Hematopoietic multipotent progenitor cell treated with erythropoietin and hydrocortisone succinate and interleukin-3 and kit ligand, for 15 days (in vitro differentiated cells): ENCODE measurements around the gene NOXA1.
"Not testable (repeated sequence)": the region's sequence is repeated elsewhere in the genome, so short reads cannot be mapped to it uniquely, and the experiment has no call there.

ENCODE experiments used
- DNase-seq: peaks from one replicate; pipeline ENCODE4 v3.0.0-alpha.2; 2015; ENCODE audit warnings: low spot score

The NOXA1 gene

GRCh38 chr9:137465000-137465719, 42.0 kb downstream of the NOXA1 start:
- no peak for DNase-seq

- DNase-seq: no peak
These were observed 42.7 kb downstream of the NOXA1 start for GRCh38 chr9:137465720-137466388.

DNA sequence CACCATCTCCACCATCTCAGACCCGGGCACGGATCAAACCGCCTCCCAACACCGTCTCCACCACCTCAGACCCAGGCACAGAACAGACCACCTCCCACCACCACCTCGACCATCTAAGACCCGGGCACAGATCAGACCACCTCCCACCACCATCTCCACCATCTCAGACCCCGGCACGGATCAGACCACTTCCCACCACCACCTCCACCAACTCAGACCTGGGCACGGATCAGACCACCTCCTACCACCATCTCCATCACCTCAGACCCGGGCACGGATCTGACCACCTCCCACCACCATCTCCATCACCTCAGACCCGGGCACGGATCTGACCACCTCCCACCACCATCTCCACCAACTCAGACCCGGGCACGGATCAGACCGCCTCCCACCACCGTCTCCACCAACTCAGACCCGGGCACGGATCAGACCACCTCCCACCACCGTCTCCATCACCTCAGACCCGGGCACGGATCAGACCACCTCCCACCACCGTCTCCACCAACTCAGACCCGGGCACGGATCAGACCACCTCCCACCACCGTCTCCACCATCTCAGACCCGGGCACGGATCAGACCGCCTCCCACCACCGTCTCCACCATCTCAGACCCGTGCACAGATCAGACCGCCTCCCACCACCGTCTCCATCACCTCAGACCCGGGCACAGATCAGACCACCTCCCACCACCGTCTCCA, 43.3 kb downstream of the NOXA1 start:
- DNase-seq: not testable (repeated sequence)

- DNase-seq: no peak
These were observed 44.0 kb downstream of the NOXA1 start for GRCh38 chr9:137467161-137467581.

DNA sequence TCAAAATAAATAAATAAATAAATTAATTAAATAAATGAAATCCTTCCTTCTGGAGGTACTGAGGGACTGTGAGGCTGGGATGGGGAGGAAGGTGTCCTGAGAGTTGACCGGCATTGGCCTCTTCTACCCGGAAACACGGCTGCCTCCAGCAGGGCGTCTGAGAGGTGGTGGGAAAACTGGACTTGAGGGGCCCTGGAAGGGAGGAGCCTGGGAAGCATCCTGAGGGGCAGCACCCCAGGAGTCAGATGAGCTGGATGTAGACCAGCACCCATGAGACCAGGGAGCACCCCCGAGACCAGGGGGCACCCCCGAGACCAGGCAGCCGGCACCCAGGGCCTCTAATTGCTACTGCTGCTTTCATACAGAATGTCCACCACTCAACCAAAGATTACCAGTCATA, 44.7 kb downstream of the NOXA1 start:
- no peak for DNase-seq

- no peak for DNase-seq
These were observed 47.6 kb downstream of the NOXA1 start for GRCh38 chr9:137470785-137471184.

GRCh38 chr9:137474271-137474670, 51.1 kb downstream of the NOXA1 start:
- DNase-seq: no peak

GRCh38 chr9:137475666-137476065, 52.5 kb downstream of the NOXA1 start:
- DNase-seq: no peak

GRCh38 chr9:137476856-137477255, 53.7 kb downstream of the NOXA1 start:
- no peak for DNase-seq

DNA sequence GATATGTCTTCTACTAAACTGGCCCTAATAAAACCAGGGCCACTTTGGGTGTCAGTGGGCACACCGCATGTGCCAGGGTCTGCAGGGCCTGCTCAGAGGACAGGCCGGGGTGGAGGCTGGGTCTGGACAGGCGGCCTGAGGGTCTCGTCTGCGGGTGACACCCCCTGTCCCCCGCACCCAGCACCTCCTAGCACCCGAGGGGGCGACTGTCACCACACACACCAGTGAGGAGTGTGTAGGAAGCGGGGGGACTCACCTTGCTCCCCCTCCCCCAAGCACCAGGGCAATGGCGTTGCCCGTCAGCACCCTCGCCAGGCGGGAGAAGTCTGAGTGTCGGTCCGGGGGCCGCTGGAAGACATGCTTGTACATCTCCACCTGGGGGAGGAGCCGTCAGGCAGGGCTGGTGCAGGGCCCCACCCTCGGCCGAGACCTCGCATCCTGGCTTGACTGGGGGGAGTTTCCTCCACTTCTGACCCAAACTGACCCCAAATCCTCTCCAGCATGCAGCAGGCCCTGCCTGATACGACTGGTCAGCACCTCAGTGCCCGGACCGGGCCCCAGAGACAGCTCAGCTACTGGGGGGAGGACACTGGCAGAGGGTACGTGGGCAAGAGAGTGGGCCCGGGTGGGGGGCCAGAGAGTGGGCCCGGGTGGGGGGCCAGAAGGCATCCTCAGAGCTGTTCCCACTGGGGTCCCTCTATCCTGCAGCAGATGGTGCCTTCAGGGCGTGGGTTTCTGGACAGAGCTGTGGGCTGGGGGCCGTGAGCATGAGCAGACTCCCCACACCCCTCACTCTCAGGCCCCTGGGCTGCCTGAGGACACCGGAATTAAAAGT, 54.8 kb downstream of the NOXA1 start:
- no peak for DNase-seq

DNA sequence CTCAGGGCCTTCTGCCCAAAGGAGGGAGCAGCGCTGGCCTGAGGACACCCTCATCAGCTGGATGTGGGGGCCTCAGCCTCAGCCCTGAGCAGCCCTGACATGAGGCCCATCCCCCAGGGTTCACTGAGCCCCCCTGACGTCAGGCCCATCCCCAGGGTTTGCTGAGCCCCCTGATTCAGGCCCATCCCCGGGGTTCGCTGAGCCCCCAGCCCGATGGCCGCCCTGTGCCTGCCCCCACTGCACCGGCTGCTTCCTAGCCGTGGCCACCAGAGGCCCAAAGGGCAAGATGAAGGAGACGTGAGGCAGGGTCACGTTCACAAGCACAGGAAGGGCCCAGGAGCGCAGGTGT, 55.4 kb downstream of the NOXA1 start:
- DNase-seq: no peak

- no peak for DNase-seq
These were observed 56.0 kb downstream of the NOXA1 start for GRCh38 chr9:137478962-137479861.

GRCh38 chr9:137479892-137480685, 56.9 kb downstream of the NOXA1 start:
- DNase-seq: no peak

GRCh38 chr9:137480686-137481683, 57.8 kb downstream of the NOXA1 start:
- no peak for DNase-seq

- DNase-seq: no peak
These were observed 59.0 kb downstream of the NOXA1 start for GRCh38 chr9:137482094-137482781.
